GM19035 (cell line): ENCODE results near the gene RALGAPA1.

Experiments used
- ATAC-seq: cut with Tn5 transposase; IDR thresholded peaks from one replicate; pipeline ENCODE4 v1.9.1; 2021; ENCODE audit not compliant: unreplicated experiment

Gene RALGAPA1

GRCh38 chr14:35551081-35551480 is 258.0 kb downstream of the RALGAPA1 start:
- no peak for ATAC-seq

DNA sequence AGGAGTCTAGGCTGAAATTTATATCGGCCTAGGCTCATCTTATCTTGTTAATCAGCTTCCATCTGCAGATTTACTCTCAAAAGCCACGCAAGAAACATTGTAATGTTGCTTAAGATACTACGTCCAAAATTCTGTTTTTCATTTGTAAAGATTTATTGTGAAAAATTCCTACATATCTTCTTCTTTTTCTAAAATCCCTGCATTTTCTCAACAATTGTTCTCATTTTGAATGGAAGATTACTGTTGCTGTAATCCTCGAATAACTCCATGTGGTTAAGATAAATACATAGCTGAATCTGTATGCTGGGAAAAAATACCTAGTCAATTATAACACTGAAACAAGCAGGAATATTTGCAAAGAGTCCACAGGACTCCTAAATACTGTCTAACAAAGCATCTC is 259.5 kb downstream of the RALGAPA1 start:
- no peak for ATAC-seq

GRCh38 chr14:35543006-35543405 is 266.1 kb downstream of the RALGAPA1 start:
- no peak for ATAC-seq

- no peak for ATAC-seq
Observed at GRCh38 chr14:35539969-35540368, 269.1 kb downstream of the RALGAPA1 start.

GRCh38 chr14:35535483-35536112 is 273.5 kb downstream of the RALGAPA1 start:
- ATAC-seq: no peak

GRCh38 chr14:35534873-35535482 is 274.1 kb downstream of the RALGAPA1 start:
- ATAC-seq: peak; percentile 60

- ATAC-seq: peak; percentile 24
Observed at GRCh38 chr14:35534208-35534872, 274.8 kb downstream of the RALGAPA1 start.

- peak; percentile 76 for ATAC-seq
Observed at GRCh38 chr14:35533357-35534207, 275.5 kb downstream of the RALGAPA1 start, which contains the start of gene INSM2. INSM2 (plus strand) TSS chr14:35534164; CDS start chr14:35534253, 89 bp downstream.

DNA sequence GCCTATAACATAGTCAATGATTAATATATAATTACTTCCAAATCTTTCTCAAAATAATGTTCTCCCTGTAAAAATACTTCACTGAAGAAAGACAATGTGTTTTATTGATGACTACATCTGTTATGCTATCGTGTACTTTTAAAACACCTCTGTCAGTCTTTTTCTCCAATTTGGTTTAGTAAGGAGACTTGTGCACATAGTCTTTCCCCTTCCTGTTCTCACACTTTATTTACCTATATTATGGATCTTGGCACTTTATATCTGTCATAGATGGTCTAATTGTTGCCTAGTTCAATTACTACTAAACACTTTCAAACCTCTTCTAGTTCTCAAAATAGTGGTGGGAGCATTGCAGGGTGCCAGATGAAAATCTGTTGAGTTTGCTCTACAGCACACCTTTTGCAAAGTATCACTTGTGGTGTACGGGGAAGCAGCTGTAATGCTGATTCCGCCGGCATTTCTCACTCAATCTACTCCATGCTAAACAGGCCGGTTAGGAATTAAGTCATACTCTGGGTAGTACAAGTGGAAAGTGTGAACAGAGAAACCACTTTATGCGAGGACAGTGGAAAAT is 276.2 kb downstream of the RALGAPA1 start:
- no peak for ATAC-seq

- ATAC-seq: no peak
Observed at GRCh38 chr14:35531960-35532747, 276.9 kb downstream of the RALGAPA1 start.

DNA sequence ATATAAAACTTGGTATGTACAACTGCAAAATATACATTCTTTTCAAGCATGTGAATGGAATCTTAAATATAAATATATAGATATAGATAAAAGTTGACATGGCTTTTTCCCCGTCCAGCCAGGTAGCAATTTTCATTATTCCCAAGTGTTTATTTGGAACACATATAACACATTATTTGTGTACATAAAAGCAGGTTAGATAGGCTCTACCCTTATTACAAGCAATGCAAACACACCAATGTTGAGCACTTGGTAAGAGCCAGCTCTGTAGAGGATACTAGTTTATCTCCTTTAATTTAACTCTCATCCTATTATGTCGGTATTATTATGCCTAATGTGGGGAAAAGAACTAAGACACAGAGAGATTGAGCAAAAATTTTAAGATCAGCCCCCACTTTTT is 282.1 kb downstream of the RALGAPA1 start:
- ATAC-seq: no peak

- no peak for ATAC-seq
Observed at GRCh38 chr14:35525695-35526094, 283.4 kb downstream of the RALGAPA1 start.

DNA sequence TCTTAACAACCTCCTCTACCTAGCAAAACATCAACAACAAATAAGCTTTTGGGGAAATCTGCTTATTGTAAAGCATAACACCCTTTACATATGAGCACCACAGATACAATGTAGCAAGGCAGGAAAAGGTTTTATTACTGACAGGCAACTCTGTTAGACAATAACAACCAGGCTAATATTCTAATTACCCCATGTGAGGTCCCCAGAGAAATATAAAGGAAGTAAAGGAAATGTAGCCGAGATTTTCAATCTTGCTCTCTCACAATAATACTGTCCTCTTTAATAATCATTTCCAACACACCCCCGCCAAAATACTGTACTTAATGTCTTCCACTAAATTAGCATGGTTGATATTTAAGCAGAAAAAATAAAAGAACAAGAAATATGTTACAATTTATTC is 289.1 kb downstream of the RALGAPA1 start:
- no peak for ATAC-seq

GRCh38 chr14:35515916-35516315 is 293.2 kb downstream of the RALGAPA1 start:
- ATAC-seq: no peak

GRCh38 chr14:35512765-35513164 is 296.3 kb downstream of the RALGAPA1 start:
- no peak for ATAC-seq

- no peak for ATAC-seq
Observed at GRCh38 chr14:35509846-35510245, 299.2 kb downstream of the RALGAPA1 start.

GRCh38 chr14:35506927-35507326 is 302.2 kb downstream of the RALGAPA1 start:
- no peak for ATAC-seq

DNA sequence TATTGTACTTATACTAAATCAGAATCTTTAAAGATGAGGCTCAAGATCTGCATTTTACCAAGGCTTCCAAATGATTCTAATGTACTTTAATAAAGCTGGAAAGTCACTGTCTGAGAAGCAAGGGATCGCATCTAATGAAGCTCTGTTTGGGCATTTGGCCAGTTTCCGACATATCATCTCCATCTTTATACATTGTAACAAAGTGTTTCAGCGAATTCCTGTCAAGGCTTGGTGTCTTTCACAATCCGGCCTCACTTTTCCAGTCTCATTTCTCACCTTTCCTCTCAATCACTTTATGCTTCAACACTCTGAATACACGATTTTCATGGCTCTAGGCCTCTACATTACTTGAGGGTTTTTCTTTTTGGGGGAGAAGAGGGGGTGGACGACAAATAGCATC is 302.6 kb downstream of the RALGAPA1 start:
- ATAC-seq: no peak

DNA sequence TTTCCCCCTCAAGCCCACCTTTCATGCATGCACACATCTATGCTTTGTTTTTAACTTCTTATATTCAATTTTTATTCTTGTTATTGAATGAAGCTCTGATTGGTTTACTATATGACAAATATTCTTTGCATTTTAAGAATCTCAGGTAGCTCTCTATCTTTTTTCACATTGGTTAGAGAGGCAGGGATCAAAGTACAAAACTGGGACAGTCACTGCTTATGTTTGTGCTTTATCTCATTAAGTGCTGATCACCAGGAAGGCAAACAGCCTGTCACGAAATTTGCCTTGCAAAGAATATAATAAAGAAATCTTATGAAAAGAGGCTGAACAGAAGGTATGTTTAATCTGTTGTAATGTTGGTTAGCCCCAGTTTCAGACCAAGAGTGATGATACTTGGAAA is 304.8 kb downstream of the RALGAPA1 start:
- no peak for ATAC-seq

GRCh38 chr14:35503646-35504045 is 305.4 kb downstream of the RALGAPA1 start:
- no peak for ATAC-seq
